ENCODE measurements around the gene MMP2.

The MMP2 gene

DNA sequence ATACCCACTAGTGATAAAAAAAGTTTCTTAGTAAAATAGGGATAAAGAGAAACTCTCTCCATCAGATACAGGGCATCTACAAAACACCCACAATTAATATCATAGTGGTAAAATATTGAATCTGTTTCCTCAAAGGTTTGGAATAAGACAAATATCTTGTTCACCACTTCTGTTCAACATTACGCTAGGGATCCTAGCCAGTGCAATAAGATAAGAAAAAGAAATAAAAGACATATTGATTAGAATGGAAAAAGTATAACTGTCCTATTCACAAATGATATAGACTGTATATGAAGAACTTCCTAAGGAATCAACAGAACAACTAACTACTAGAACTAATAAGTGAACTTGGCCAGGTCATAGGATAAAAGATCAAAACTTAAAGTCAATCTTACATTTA lies 42.8 kb downstream of the MMP2 start:
- ATAC-seq, result no peak

DNA sequence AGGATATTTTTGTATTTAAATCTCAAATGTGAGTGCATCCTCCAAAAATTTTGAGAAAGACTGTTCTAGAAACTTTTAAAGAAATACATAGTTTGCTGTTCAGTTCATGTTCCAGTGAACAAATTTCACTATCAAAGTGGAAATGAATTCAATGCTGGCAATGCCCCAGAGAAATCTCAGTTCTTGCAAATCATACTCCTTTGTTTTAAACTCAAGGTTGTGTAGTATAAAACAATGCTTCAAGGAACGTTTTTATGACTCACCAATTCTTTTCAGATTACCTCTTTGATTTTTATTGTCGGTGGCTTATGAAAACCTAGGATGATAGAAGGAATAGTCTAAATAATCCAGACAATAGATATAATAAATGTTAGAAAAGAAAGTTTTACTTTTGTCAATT lies 47.4 kb downstream of the MMP2 start:
- ATAC-seq (no peak), DNase-seq (no peak)

More for the DNA sequence above, 42.8 kb downstream of the MMP2 start:
- DNase-seq, result no peak

DNA sequence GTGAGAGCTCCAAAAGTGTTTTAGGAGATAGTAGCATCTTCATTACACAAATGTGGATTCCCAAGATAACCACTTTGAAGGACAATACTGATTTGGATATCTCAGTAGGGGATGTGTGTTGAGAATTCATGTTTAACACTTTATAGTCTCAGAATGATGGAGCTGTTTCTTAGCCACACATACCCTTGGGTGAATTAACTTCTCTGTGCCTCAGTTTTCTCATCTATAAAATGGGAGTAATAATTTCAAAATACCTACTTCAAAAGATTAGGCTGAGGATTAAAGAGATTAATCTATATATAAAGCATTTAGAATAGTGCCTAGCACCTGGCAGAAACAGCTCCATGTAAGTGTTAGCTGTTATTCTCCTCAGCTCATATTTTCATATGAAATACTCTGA lies 48.9 kb downstream of the MMP2 start:
- ATAC-seq (no peak), DNase-seq (no peak)

DNA sequence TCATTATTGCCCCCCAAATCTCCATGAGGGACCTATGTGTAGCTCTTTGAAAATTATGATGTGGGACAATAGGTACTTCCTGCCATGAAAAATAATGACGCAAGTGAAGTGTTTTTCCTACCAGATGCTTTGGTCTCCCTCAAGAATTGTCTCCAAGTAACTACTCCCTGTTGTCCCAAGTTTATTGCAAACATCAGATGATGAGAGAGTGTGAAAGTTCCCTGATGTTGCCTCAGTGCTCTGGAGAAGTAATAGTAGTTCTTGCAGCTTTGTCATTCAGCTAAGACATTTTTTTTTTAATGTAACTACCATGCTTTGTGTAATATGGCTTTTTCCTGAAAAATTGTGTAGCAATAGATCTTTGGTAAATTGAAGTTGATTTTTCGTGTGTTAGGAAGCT lies 50.0 kb downstream of the MMP2 start:
- DNase-seq (no peak), ATAC-seq (no peak)

DNA sequence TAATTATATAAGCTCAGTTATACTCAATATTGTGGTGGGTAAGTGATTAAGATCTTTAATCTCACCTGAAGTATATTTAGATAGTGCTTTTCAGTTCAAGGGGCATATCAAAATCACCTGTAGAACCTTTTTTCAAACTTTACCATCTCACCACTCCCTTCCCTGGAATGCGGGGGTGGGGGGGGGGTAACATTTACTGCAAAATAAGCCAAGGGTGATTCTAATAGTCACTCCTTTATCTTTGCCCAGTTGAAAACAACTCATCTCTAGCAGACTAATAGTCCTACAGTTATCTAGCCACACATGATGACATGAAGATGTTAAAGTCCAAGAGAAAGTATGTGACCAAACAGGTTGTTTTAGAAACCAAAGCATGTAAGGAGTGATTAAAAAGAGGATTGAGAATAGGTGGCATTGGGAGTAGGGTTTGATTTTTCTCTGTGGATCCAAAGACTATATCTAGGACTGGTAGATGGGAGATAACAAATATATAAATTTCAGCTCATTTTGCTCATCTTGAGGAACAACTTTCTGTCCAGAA lies 51.4 kb downstream of the MMP2 start:
- no peak for ATAC-seq

DNA sequence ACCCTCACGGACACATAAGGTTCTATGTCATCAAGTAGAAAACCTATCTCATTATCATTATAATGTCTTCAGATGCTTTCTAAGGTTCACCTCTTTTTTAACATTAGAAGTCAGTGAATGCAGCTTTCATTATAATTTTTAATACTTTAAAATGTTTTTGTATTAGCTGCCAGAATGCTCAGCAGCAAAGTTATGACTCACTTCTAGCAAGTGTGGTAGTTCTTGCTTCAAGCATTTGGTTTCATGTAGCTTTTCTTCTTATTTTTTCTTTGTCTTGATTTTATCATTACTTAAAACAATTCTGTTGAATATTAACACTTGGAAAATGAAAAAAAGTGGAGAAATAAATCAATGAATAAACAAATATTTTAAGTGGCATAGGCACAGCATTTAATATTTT lies 53.2 kb downstream of the MMP2 start:
- ATAC-seq, result no peak
- no peak for DNase-seq

More for the DNA sequence above, 51.4 kb downstream of the MMP2 start:
- DNase-seq, result no peak

DNA sequence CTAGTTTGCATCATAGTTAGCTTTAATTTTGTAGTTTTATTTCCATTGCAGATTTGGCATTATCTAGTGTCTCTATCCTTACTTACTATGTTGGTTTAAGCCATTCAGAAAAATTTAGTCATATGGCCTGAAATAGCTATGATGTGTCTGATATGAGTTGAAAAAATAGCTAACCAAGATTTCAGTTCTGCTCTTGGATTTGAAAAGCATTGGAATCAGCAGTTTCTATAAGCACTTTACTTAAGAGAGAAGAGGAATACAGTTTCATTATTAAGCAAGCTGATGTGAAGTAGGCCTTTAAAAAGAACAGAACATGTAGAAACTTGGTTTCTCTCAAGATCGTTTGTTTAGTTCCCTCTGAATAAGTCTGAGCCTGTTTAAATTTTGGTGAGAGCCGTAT lies 55.8 kb downstream of the MMP2 start:
- ATAC-seq, result no peak
- no peak for DNase-seq

DNA sequence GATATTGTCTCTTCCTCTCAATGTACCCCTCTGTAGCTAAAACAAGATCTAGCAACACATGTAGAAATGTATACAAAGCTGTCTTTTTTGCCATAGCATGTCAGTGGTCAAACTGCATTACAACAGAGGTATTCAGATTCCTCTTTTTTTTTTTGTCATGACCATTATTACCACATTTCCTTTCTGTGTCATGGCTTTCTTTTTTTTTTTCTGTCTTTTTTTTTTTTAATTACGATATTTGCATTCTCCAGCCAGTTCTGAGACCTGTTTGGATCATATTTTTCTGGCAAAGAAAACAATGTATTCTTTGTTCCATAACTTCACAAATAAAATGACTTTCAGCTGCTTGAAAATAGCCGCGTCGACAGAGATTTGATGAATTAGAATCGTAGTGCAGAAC lies 60.1 kb downstream of the MMP2 start:
- no peak for DNase-seq

DNA sequence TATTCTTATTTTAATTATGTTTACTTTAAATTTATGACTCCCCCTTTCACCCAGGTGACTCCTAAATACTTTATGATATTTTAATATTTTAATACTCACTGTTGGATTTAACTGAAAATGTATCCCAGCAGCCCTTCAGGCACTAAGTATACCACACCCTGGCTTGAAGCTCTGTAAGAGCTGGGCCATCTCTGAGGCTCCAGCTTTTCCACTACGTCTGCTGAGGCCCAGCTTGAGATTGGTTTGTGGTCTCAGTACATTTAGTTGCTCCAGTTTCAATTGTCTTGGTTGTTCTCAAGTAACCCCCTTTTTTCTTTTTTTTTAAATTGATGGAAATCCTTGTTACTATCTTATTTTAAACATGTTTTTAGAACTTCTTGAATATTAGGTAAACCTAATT lies 60.5 kb downstream of the MMP2 start:
- ATAC-seq (no peak), DNase-seq (no peak)

More for the DNA sequence above, 60.1 kb downstream of the MMP2 start:
- ATAC-seq, result no peak

DNA sequence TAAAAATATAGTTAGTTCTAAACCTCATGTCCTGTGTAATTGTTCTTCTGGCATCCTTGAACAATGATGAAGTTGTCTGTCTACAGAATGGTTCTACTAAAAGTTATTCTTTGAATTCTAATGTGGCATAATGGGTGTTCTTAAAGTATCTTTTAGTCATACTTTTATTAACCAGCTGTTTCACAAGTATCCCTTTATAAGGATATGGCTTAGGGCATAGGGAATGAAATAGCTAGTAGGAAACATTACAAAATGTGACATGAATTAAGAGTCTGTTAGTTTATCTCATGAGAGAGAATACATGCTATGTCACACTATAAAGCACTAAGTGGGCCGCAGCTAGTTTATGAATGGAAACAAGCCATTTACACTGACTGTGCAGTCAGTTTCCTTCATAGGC lies 61.2 kb downstream of the MMP2 start:
- ATAC-seq, result no peak
- DNase-seq, result no peak

DNA sequence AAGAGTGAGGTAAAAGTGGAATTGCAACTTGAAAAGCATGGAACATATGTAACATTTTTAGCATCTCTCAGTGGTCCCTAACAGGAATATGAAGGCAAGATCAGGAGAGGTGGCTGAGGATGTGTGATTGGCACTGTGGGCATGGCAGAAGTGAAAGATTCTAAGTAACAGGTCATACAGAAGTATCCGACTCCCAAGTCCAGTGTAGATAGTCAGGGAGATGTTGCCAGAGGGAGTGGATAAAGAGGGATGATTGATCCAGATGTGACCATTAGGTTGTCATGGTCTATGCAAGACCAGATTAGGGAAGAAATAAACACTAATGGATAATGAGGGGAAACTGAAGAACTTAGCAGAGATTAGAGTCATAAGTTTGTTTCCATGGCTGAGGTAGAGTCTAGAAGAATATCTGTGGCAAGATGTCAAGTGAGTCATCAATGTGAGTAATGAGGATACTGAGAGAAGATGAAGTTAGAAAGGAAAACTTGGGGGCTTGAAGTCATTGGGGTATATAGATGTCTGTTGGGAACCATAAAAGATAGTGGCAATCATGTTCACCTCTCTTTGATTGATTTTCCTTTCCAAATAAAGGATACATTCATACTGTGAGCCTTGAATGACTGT lies 63.6 kb downstream of the MMP2 start:
- DNase-seq, result no peak
- ATAC-seq, result no peak

DNA sequence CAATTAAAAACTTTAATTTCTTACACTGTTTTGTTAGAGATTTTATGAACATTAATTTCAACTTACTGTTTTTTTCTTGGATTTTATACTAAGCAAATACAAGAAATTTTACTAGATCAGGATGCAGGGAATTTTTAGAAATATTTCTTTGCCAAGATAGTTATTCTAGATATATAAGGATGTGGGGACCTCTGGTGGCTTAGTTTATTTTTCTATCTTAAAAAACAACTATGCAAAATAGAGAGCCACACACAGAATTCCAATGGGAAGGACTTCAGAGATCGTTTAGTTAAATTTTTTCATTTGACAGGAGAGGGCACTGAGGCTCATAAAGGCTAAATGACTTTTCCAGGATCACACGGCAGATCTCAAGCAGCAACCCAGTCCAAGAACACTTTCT lies 64.5 kb downstream of the MMP2 start:
- no peak for ATAC-seq
- no peak for DNase-seq

DNA sequence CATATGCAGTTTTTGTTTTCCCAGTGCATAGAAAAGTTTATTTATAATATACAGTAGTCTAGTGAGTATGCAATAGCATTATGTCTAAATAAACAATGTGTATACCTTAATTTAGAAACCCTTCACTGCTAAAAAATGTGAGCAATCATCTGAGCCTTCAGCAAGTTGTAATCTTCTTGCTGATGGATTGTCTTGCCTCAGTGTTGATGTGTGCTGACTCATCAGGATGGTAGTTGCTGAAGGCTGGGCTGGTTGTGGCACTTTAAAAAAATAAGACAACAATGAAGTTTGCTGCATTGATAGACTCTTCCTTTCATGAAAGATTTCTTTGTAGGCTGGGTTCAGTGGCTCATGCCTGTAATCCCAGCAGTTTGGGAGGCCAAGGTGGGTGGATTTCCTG lies 73.6 kb downstream of the MMP2 start:
- ATAC-seq (no peak), DNase-seq (no peak)

DNA sequence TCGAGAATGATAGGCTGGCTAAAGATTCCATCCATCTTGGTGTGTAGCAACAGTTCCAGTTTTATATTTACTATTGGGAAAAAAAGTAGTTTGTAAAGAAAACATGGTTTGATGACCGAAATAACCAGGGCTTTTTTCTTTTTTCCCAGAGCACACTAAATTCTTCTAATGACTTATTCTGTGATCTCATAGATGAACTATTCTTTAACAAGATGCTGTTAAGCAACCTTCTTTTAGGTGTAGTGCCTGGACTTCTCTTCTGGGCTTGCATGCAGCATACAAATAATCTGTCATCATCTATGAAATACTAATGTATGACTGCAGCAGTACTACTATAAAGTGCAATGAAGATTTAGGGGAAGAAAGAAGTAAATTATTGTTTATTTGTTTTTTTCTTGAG lies 76.4 kb downstream of the MMP2 start:
- ATAC-seq (no peak), DNase-seq (no peak)
